ENCODE results near the gene NTRK3. TPM values are rescaled to one million over a fixed set of nuclear protein-coding genes. Genes with fewer than 3 reads are reported as not detected.

Gene NTRK3
- polyA plus RNA-seq, 1 donor from 2014 or later = 42.7 TPM

DNA sequence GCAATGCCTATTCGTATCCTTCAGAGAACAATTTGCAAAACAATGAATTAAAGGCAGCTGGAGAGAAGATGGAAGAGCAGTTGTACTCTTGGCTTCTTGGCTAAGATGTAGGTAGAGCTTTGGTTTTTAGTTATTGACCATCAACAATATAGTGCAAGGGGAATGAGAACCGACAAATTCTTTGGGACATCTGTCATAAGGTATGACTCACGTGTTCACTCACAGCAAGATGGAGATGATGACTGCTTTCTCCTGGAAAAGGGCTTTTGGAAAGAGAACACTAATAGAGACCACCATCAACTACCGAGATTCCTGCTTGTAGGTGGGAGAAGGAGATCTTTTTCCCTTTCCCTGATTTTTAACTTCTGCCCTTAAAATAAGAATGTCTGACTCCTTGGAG lies 234.9 kb downstream of the NTRK3 start:
- H3K27ac ChIP-seq (ENCODE audit: low read length) = no peak overlapping the region
- H3K79me2 ChIP-seq (replicated peaks; ENCODE audit: insufficient read depth, low read length) = no peaks in the 10 kb centered on the region
- no peak for TF ChIP-seq RAD21 (conservative IDR thresholded peaks at IDR 0.05)
- TF ChIP-seq, protein P1, sequence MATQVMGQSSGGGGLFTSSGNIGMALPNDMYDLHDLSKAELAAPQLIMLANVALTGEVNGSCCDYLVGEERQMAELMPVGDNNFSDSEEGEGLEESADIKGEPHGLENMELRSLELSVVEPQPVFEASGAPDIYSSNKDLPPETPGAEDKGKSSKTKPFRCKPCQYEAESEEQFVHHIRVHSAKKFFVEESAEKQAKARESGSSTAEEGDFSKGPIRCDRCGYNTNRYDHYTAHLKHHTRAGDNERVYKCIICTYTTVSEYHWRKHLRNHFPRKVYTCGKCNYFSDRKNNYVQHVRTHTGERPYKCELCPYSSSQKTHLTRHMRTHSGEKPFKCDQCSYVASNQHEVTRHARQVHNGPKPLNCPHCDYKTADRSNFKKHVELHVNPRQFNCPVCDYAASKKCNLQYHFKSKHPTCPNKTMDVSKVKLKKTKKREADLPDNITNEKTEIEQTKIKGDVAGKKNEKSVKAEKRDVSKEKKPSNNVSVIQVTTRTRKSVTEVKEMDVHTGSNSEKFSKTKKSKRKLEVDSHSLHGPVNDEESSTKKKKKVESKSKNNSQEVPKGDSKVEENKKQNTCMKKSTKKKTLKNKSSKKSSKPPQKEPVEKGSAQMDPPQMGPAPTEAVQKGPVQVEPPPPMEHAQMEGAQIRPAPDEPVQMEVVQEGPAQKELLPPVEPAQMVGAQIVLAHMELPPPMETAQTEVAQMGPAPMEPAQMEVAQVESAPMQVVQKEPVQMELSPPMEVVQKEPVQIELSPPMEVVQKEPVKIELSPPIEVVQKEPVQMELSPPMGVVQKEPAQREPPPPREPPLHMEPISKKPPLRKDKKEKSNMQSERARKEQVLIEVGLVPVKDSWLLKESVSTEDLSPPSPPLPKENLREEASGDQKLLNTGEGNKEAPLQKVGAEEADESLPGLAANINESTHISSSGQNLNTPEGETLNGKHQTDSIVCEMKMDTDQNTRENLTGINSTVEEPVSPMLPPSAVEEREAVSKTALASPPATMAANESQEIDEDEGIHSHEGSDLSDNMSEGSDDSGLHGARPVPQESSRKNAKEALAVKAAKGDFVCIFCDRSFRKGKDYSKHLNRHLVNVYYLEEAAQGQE (IDR thresholded peaks at IDR 0.05; ENCODE audit: borderline replicate concordance) = no peak
- TF ChIP-seq EP300 (conservative IDR thresholded peaks at IDR 0.05; ENCODE audit: poor library complexity, severe bottlenecking) = no peak
- no peak for TF ChIP-seq POLR2AphosphoS5 (IDR thresholded peaks at IDR 0.05)
- TF ChIP-seq, protein P2, sequence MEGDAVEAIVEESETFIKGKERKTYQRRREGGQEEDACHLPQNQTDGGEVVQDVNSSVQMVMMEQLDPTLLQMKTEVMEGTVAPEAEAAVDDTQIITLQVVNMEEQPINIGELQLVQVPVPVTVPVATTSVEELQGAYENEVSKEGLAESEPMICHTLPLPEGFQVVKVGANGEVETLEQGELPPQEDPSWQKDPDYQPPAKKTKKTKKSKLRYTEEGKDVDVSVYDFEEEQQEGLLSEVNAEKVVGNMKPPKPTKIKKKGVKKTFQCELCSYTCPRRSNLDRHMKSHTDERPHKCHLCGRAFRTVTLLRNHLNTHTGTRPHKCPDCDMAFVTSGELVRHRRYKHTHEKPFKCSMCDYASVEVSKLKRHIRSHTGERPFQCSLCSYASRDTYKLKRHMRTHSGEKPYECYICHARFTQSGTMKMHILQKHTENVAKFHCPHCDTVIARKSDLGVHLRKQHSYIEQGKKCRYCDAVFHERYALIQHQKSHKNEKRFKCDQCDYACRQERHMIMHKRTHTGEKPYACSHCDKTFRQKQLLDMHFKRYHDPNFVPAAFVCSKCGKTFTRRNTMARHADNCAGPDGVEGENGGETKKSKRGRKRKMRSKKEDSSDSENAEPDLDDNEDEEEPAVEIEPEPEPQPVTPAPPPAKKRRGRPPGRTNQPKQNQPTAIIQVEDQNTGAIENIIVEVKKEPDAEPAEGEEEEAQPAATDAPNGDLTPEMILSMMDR (IDR thresholded peaks at IDR 0.05; ENCODE audit: poor library complexity, severe bottlenecking) = no peak
- TF ChIP-seq SMC3 (conservative IDR thresholded peaks at IDR 0.05; ENCODE audit: poor library complexity) = no peak
- TF ChIP-seq EZH2 (IDR thresholded peaks at IDR 0.05; ENCODE audit: borderline replicate concordance, insufficient read depth, low read length, poor library complexity, severe bottlenecking) = no peak
- TF ChIP-seq MXI1 (conservative IDR thresholded peaks at IDR 0.05; ENCODE audit: poor library complexity, severe bottlenecking) = no peak
- no peak for TF ChIP-seq TAF1 (IDR thresholded peaks at IDR 0.05; ENCODE audit: low read depth)
- H3K27me3 ChIP-seq (ENCODE audit: insufficient read depth, low read depth, low read length) = no peaks in the 10 kb centered on the region
- no peaks in the 10 kb centered on the region for H3K36me3 ChIP-seq (ENCODE audit: insufficient read depth, low read length)
- no peaks in the 10 kb centered on the region for H4K20me1 ChIP-seq (ENCODE audit: insufficient read depth)
- H3K9me2 ChIP-seq (ENCODE audit: insufficient read depth, low read length) = no peaks in the 10 kb centered on the region
- H2AFZ ChIP-seq (ENCODE audit: low read depth, low read length) = no peak overlapping the region
- no peak overlapping the region for H3K4me3 ChIP-seq (ENCODE audit: low read length)
- H3K4me2 ChIP-seq (ENCODE audit: low read length) = no peak overlapping the region
- no peaks in the 10 kb centered on the region for H3F3A ChIP-seq (ENCODE audit: insufficient read depth, low read length, poor library complexity, severe bottlenecking)
- no peaks in the 10 kb centered on the region for H3K9me3 ChIP-seq (ENCODE audit: low read length)
- no peak overlapping the region for H3K9ac ChIP-seq (ENCODE audit: low read length)

DNA sequence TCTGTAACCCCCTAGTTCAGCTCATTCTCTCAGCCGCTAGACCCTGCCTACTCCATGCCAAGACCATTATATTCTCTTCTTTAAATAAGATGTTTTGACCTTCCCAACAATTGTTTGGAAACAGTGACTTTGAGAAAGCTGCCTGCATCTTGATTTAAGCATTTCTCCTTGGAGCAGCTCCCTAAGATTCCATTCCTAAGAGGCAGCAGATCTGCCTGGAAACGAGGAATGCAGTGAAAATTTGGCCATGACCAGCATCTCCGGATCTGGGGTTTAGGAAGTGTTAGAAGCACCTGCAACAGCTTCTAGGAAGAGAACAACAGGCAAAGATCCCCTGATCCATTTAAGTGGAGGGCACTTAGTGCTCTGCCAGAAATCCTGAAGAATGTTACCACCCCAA lies 235.7 kb downstream of the NTRK3 start:
- Histone ChIP-seq H3K9me3 (ENCODE audit: low read length) (no peaks in the 10 kb centered on the region), H3K36me3 (ENCODE audit: insufficient read depth, low read length) (no peaks in the 10 kb centered on the region), H3F3A (ENCODE audit: insufficient read depth, low read length, poor library complexity, severe bottlenecking) (no peaks in the 10 kb centered on the region), H3K27me3 (ENCODE audit: insufficient read depth, low read depth, low read length) (no peaks in the 10 kb centered on the region), H4K20me1 (ENCODE audit: insufficient read depth) (no peaks in the 10 kb centered on the region), H3K79me2 (replicated peaks; ENCODE audit: insufficient read depth, low read length) (no peaks in the 10 kb centered on the region), H3K4me3 (ENCODE audit: low read length) (no peak overlapping the region), H3K9me2 (ENCODE audit: insufficient read depth, low read length) (no peaks in the 10 kb centered on the region), H3K9ac (ENCODE audit: low read length) (no peak overlapping the region), H3K27ac (ENCODE audit: low read length) (no peak overlapping the region), H3K4me2 (ENCODE audit: low read length) (no peak overlapping the region), H2AFZ (ENCODE audit: low read depth, low read length) (no peak overlapping the region)
- no peak for TF ChIP-seq TAF1 (IDR thresholded peaks at IDR 0.05; ENCODE audit: low read depth)
- TF ChIP-seq, protein P1 (IDR thresholded peaks at IDR 0.05; ENCODE audit: borderline replicate concordance) = no peak

Data from neural cell (in vitro differentiated cells).